Prostate gland (tissue), 2 donors: Measurements from ENCODE around the gene FAIM2.

Experiments
- CTCF ChIP-seq, 4 experiments: fragments of 200-600 bp in 2 of 4; fragments of 450-650 bp in 2 of 4; sonication (generic) in 2 of 4; IDR thresholded peaks; 1 replicate in 3 of 4; 2 replicates in 1 of 4; pipeline ENCODE4 v1.5.1; 2016 to 2019; ENCODE audit warnings: antibody characterized with exemption in 4 of 4, mild to moderate bottlenecking in 2 of 4, moderate library complexity in 2 of 4
- POLR2A ChIP-seq: fragments of 450-650 bp; IDR thresholded peaks from one replicate; pipeline ENCODE4 v1.6.1; 2016; ENCODE audit warnings: antibody characterized with exemption, mild to moderate bottlenecking
- POLR2AphosphoS5 ChIP-seq: sonication (generic); formaldehyde crosslinking; IDR thresholded peaks from one replicate; pipeline ENCODE4 v1.6.1; 2017; ENCODE audit warnings: antibody characterized with exemption

GRCh38 chr12:49877066-49877465, 26.6 kb downstream of the FAIM2 start:
- TF ChIP-seq CTCF (IDR thresholded peaks at IDR 0.05), result no peak
- TF ChIP-seq POLR2A, result no peak
- TF ChIP-seq POLR2AphosphoS5, result no peak
